ENCODE results near the gene KRTAP4-9.
"Not testable (repeated sequence)": the region's sequence is repeated elsewhere in the genome, so short reads cannot be mapped to it uniquely, and the experiment has no call there.

Gene KRTAP4-9

DNA sequence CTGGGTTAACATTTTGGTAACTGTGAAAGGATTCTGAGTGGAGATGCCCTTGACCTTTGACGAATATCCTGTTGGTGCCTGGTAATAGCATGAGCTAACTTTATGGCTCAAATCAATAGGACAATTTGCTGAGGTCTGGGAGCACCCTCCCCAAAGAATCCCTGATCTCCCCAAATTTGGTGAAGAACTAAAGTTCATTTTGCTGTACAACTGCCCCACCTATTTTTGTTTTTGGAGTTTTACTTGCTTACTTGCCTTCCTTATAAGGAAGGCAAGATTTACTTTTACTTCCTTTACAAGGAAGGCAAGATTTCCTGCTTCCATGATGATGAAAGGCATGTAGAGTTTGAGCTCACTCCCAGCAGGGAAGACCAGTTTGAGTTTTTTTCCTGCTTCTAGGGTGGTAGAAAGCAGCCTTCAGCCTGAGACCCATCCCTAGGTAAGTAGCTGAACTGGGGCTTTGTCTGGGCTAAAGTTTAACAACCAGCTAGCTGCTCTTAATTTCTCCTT, 2.8 kb downstream of the KRTAP4-9 start:
- Histone ChIP-seq H3K27me3 (peaks cover 3% of the 10 kb centered on the region; the same call in 1 of the 2 replicates), H3K4me1 (no peaks in the 10 kb centered on the region), H3K9me3 (no peaks in the 10 kb centered on the region), H3K4me3 (ENCODE audit: low read depth, low read length) (no peak overlapping the region), H3K36me3 (no peaks in the 10 kb centered on the region)
- no peak for DNase-seq
- TF ChIP-seq CTCF (IDR thresholded peaks at IDR 0.05; ENCODE audit: low read depth, low read length): no peak

DNA sequence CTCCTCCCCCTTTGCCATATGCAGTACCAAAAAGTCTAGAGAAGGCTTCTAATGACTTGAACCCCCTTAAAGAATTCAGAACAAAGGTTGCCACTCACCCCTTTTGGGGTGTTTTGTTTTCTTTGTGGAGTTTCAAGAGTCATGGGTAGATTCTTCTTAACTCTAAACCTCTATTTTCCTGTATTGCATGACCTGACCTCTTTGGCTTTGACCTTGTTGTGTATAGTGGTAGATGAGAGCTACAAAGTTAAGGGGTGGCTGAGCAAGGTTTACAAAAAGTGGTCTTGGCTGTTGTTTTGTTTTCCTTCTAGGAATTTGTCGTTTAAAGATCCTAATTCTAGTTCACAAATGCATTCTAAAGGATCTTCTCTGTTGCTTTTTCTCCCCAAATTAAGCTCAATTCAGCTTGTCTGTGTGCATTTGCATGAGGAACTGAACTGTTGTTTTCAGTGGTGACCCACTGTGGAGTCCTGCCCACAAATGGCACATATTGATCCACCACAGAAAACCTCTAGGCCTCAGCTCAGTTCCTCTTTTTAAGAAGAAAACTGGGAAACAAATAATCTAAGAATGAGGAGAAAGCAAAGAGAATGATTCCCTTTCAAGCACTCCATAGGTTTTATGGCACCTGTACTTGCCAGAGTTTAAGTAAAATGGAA, 3.7 kb downstream of the KRTAP4-9 start:
- H3K36me3 ChIP-seq; H3K4me1 ChIP-seq; H3K4me3 ChIP-seq (ENCODE audit: low read depth, low read length); H3K9me3 ChIP-seq; H3K27me3 ChIP-seq; DNase-seq: not testable (repeated sequence)

DNA sequence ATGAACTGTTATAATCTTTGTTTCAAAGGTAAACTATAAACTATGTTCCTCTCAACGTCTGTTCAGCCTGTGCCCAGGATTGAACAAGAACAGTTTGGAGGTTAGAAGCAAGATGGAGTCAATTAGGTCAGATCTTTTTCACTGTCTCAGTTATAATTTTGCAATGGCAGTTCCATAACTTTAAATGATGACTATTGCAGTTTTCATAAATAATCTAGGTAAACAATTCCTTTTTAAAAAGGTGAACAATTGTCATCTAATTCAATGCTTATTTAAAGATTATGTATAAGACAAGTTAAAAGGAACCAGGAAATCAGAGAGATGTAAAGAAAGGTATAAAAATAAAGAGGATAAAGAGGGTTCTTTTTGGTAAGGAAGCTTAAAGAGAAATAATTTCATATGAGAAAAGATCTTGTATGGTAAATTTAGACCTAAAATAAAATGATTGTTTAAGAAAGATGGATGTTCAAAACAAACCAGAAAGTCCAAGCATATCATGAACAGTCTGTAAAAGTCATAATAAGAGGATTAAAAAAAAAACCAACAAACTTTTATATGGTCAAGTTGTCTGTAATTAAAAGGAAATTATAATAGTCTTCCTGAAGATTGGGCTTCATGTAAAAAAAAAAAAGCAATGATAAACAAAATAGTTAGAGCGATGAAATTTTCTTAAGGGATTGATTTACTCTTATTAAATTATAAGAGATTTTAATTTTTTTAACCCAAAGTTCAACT, 6.1 kb downstream of the KRTAP4-9 start:
- no peak for DNase-seq
- peaks cover 3% of the 10 kb centered on the region; the same call in 1 of the 2 replicates for H3K27me3 ChIP-seq
- H3K4me3 ChIP-seq (ENCODE audit: low read depth, low read length): no peak overlapping the region
- H3K9me3 ChIP-seq: no peaks in the 10 kb centered on the region
- H3K4me1 ChIP-seq: no peaks in the 10 kb centered on the region
- TF ChIP-seq CTCF (IDR thresholded peaks at IDR 0.05; ENCODE audit: low read depth, low read length): no peak
- no peaks in the 10 kb centered on the region for H3K36me3 ChIP-seq

DNA sequence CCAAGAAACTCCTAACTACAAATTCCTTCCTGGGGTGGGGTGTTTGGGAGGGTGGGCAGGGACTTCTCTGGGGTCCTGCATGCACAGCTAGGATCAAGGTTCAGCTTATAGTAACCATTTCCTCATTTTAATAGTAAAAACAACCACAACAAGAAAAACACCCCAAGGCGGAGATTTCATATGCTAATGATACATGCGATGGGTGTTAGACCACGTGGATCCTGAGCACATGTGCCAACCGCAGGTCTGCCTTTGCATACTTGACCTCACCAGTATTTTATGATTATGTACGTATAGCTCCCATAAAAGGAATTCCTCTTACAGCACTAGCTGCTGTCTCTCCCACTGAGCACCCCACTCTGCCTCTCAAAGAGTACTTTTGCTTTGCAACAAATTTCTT, 11.1 kb downstream of the KRTAP4-9 start:
- no peaks in the 10 kb centered on the region for H3K36me3 ChIP-seq
- DNase-seq: no peak
- no peaks in the 10 kb centered on the region for H3K4me1 ChIP-seq
- H3K4me3 ChIP-seq (ENCODE audit: low read depth, low read length): no peak overlapping the region
- no peak for TF ChIP-seq CTCF (IDR thresholded peaks at IDR 0.05; ENCODE audit: low read depth, low read length)
- no peaks in the 10 kb centered on the region for H3K9me3 ChIP-seq
- H3K27me3 ChIP-seq: peaks cover 4% of the 10 kb centered on the region; the same call in 1 of the 2 replicates

DNA sequence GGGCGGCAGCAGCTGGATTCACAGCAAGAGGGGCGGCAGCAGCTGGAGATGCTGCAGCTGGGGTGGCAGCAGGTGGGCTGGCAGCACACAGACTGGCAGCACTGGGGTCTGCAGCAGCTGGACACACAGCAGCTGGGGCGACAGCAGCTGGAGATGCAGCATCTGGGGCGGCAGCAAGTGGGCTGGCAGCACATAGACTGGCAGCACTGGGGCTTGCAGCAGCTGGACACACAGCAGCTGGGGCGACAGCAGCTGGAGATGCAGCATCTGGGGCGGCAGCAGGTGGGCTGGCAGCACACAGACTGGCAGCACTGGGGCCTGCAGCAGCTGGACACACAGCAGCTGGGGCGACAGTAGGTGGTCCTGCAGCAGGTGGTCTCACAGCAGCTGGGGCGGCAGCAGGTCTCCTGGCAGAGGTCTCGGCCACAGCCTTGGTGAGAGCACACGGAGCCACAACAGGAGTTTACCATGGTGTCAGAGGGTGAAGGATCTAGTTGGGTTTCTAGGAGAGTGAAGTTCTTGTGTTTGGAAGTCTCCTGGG, 12.7 kb downstream of the KRTAP4-9 start, which contains the start of gene KRTAP4-11:
Gene KRTAP4-11, minus strand, starts transcription at position 528 of the 541 bp plus-strand sequence. Its CDS starts 58 bp downstream, at position 470.
- not testable (repeated sequence) for H3K4me1 ChIP-seq; H3K4me3 ChIP-seq (ENCODE audit: low read depth, low read length)

GRCh38 chr17:41118721-41119120, 13.5 kb downstream of the KRTAP4-9 start:
- no peaks in the 10 kb centered on the region for H3K36me3 ChIP-seq
- no peak overlapping the region for H3K4me3 ChIP-seq (ENCODE audit: low read depth, low read length)
- no peaks in the 10 kb centered on the region for H3K4me1 ChIP-seq
- no peak for DNase-seq
- no peaks in the 10 kb centered on the region for H3K9me3 ChIP-seq
- no peak for TF ChIP-seq CTCF (IDR thresholded peaks at IDR 0.05; ENCODE audit: low read depth, low read length)
- peaks cover 8% of the 10 kb centered on the region for H3K27me3 ChIP-seq

More for the DNA sequence above, 12.7 kb downstream of the KRTAP4-9 start, which contains the start of gene KRTAP4-11:
- DNase-seq, H3K27me3 ChIP-seq, H3K9me3 ChIP-seq, H3K36me3 ChIP-seq: not testable (repeated sequence)

GRCh38 chr17:41119696-41120690, 14.8 kb downstream of the KRTAP4-9 start:
- H3K27me3 ChIP-seq: peaks cover 11% of the 10 kb centered on the region
- DNase-seq; H3K4me3 ChIP-seq (ENCODE audit: low read depth, low read length); H3K4me1 ChIP-seq; H3K36me3 ChIP-seq; H3K9me3 ChIP-seq: not testable (repeated sequence)
